Measurements from ENCODE around the gene STPG1.

Gene STPG1

DNA sequence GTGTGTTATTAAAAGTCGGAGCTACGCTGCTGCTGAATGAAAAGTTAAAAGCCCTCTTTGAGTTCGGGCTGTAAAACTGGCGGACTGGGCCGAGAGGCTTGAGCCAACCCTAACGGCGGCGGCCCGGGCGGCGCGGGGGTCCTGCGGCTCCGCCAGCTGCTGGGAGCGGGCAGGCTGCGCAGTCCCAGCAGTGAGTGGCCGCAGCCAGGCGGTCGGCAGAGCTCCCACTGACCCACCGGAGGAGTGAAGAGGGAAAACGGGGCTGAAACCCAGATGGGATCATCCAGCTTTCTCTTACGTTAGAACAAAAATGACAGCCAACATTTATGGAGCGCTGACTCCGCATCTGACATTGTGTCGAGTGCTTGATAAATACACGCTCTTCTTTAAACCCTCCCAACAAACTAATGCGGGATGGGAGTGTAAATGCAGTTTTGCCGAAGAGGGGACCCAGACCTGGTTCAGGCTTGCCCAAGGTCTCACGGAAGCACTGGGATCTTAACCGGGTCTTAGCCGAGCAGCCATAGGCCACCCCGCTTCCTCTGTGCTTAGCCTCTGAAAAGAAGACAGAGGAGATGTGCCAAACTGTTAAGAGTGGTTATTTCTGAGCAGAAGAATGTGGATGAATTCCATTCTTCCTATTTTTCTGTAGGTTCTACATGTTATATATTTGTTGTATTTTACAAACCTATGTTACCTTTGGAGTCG, 91.0 kb downstream of the STPG1 start:
- DNase-seq (ENCODE audit: low read depth, low spot score): no peak
- H3K9ac ChIP-seq (ENCODE audit: insufficient read length, low read depth): peak overlapping the region; percentile 83
- TF ChIP-seq YY1 (IDR thresholded peaks at IDR 0.05; ENCODE audit: insufficient read depth, insufficient read length) (no peak), ZNF274 (IDR thresholded peaks at IDR 0.05; ENCODE audit: low read depth, low read length) (no peak), SUZ12 (IDR thresholded peaks at IDR 0.05; ENCODE audit: extremely low read depth, insufficient read depth, insufficient read length) (no peak)
- H3K4me3 ChIP-seq (ENCODE audit: insufficient read length, low read depth): peak overlapping the region; percentile 51
- H3K4me1 ChIP-seq (ENCODE audit: insufficient read depth, insufficient read length): peaks cover 11% of the 10 kb centered on the region
- peaks cover 51% of the 10 kb centered on the region for H3K27me3 ChIP-seq (ENCODE audit: insufficient read depth, insufficient read length)
- peaks cover 13% of the 10 kb centered on the region for H3K36me3 ChIP-seq (ENCODE audit: insufficient read depth, insufficient read length, low read length)
- no peaks in the 10 kb centered on the region for H3K9me3 ChIP-seq (ENCODE audit: insufficient read depth, low read length)

- TF ChIP-seq SUZ12 (IDR thresholded peaks at IDR 0.05; ENCODE audit: extremely low read depth, insufficient read depth, insufficient read length) (no peak), YY1 (IDR thresholded peaks at IDR 0.05; ENCODE audit: insufficient read depth, insufficient read length) (no peak), ZNF274 (IDR thresholded peaks at IDR 0.05; ENCODE audit: low read depth, low read length) (no peak)
- Histone ChIP-seq H3K27me3 (ENCODE audit: insufficient read depth, insufficient read length) (peaks cover 45% of the 10 kb centered on the region), H3K4me1 (ENCODE audit: insufficient read depth, insufficient read length) (peaks cover 14% of the 10 kb centered on the region), H3K9ac (ENCODE audit: insufficient read length, low read depth) (peak overlapping the region; percentile 83), H3K36me3 (ENCODE audit: insufficient read depth, insufficient read length, low read length) (peaks cover 9% of the 10 kb centered on the region), H3K9me3 (ENCODE audit: insufficient read depth, low read length) (no peaks in the 10 kb centered on the region), H3K4me3 (ENCODE audit: insufficient read length, low read depth) (peak overlapping the region; percentile 51)
- DNase-seq (ENCODE audit: low read depth, low spot score): peak; percentile 81
Observed at GRCh38 chr1:24321697-24322469, 91.7 kb downstream of the STPG1 start.

- Histone ChIP-seq H3K27me3 (ENCODE audit: insufficient read depth, insufficient read length) (peaks cover 41% of the 10 kb centered on the region), H3K9ac (ENCODE audit: insufficient read length, low read depth) (peak overlapping the region; percentile 83), H3K9me3 (ENCODE audit: insufficient read depth, low read length) (no peaks in the 10 kb centered on the region), H3K36me3 (ENCODE audit: insufficient read depth, insufficient read length, low read length) (peaks cover 9% of the 10 kb centered on the region), H3K4me3 (ENCODE audit: insufficient read length, low read depth) (peak overlapping the region; percentile 51), H3K4me1 (ENCODE audit: insufficient read depth, insufficient read length) (peaks cover 17% of the 10 kb centered on the region)
- TF ChIP-seq YY1 (IDR thresholded peaks at IDR 0.05; ENCODE audit: insufficient read depth, insufficient read length): no peak
- no peak for TF ChIP-seq SUZ12 (IDR thresholded peaks at IDR 0.05; ENCODE audit: extremely low read depth, insufficient read depth, insufficient read length)
- TF ChIP-seq ZNF274 (IDR thresholded peaks at IDR 0.05; ENCODE audit: low read depth, low read length): no peak
- DNase-seq (ENCODE audit: low read depth, low spot score): no peak
Observed at GRCh38 chr1:24321126-24321525, 92.5 kb downstream of the STPG1 start.

DNA sequence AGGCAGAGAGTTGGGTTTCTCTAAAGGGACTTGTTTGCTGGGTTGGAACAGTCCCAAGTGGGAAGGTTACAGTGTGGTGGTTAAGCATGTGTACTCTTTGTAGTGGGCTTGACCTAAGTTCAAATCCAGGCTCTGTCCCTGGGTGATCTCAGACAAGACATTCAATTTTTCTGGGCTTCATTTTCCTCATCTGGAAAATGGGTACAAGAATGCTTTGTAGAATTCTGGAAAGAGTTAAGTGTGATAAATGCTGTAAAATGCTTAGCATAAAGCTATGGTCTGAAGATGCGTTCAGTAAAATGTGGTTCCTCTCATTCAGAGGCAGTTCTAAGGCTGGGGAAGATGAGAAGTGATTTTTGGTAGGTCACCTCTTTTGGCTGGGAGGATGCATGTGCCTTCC, 93.6 kb downstream of the STPG1 start:
- no peak for TF ChIP-seq ZNF274 (IDR thresholded peaks at IDR 0.05; ENCODE audit: low read depth, low read length)
- TF ChIP-seq YY1 (IDR thresholded peaks at IDR 0.05; ENCODE audit: insufficient read depth, insufficient read length): no peak
- TF ChIP-seq SUZ12 (IDR thresholded peaks at IDR 0.05; ENCODE audit: extremely low read depth, insufficient read depth, insufficient read length): no peak
- Histone ChIP-seq H3K27me3 (ENCODE audit: insufficient read depth, insufficient read length) (peaks cover 29% of the 10 kb centered on the region), H3K36me3 (ENCODE audit: insufficient read depth, insufficient read length, low read length) (peaks cover 6% of the 10 kb centered on the region), H3K9me3 (ENCODE audit: insufficient read depth, low read length) (no peaks in the 10 kb centered on the region), H3K4me1 (ENCODE audit: insufficient read depth, insufficient read length) (peaks cover 17% of the 10 kb centered on the region), H3K9ac (ENCODE audit: insufficient read length, low read depth) (peak overlapping the region; percentile 83), H3K4me3 (ENCODE audit: insufficient read length, low read depth) (peak overlapping the region; percentile 51)
- no peak for DNase-seq (ENCODE audit: low read depth, low spot score)

GRCh38 chr1:24319312-24319863, 94.2 kb downstream of the STPG1 start, which contains the start of gene GRHL3:
GRHL3 (plus strand) TSS chr1:24319357; CDS start chr1:24319552, 195 bp downstream.
- peaks cover 17% of the 10 kb centered on the region for H3K4me1 ChIP-seq (ENCODE audit: insufficient read depth, insufficient read length)
- H3K4me3 ChIP-seq (ENCODE audit: insufficient read length, low read depth): peak within 1 kb of the TSS; percentile 51
- TF ChIP-seq YY1 (IDR thresholded peaks at IDR 0.05; ENCODE audit: insufficient read depth, insufficient read length) (no peak), ZNF274 (IDR thresholded peaks at IDR 0.05; ENCODE audit: low read depth, low read length) (no peak), SUZ12 (IDR thresholded peaks at IDR 0.05; ENCODE audit: extremely low read depth, insufficient read depth, insufficient read length) (no peak)
- DNase-seq (ENCODE audit: low read depth, low spot score): no peak
- no peaks in the 10 kb centered on the region for H3K9me3 ChIP-seq (ENCODE audit: insufficient read depth, low read length)
- peaks cover 24% of the 10 kb centered on the region for H3K27me3 ChIP-seq (ENCODE audit: insufficient read depth, insufficient read length)
- H3K9ac ChIP-seq (ENCODE audit: insufficient read length, low read depth): peak within 1 kb of the TSS; percentile 83
- H3K36me3 ChIP-seq (ENCODE audit: insufficient read depth, insufficient read length, low read length): no peaks in the 10 kb centered on the region

GRCh38 chr1:24318615-24319311, 94.8 kb downstream of the STPG1 start:
- peak overlapping the region; percentile 51 for H3K4me3 ChIP-seq (ENCODE audit: insufficient read length, low read depth)
- H3K4me1 ChIP-seq (ENCODE audit: insufficient read depth, insufficient read length): peaks cover 15% of the 10 kb centered on the region
- DNase-seq (ENCODE audit: low read depth, low spot score): no peak
- no peaks in the 10 kb centered on the region for H3K36me3 ChIP-seq (ENCODE audit: insufficient read depth, insufficient read length, low read length)
- H3K9me3 ChIP-seq (ENCODE audit: insufficient read depth, low read length): no peaks in the 10 kb centered on the region
- H3K27me3 ChIP-seq (ENCODE audit: insufficient read depth, insufficient read length): peaks cover 17% of the 10 kb centered on the region
- H3K9ac ChIP-seq (ENCODE audit: insufficient read length, low read depth): no peak overlapping the region
- no peak for TF ChIP-seq YY1 (IDR thresholded peaks at IDR 0.05; ENCODE audit: insufficient read depth, insufficient read length)
- TF ChIP-seq ZNF274 (IDR thresholded peaks at IDR 0.05; ENCODE audit: low read depth, low read length): no peak
- no peak for TF ChIP-seq SUZ12 (IDR thresholded peaks at IDR 0.05; ENCODE audit: extremely low read depth, insufficient read depth, insufficient read length)

Data from NT2/D1 (cell line).